ENCODE measurements around the gene GIT2. TPM values are rescaled to one million over a fixed set of nuclear protein-coding genes. Genes with fewer than 3 reads are reported as not detected.
A peak's percentile ranks its signal among the peaks of the same experiment; 100 is the strongest.

Gene GIT2
- total and polyA plus RNA-seq, 2 of the 13 experiments (the other 11 are each of a cell fraction or from before 2014, with no cell fraction given): 18.4 to 19.8 TPM

DNA sequence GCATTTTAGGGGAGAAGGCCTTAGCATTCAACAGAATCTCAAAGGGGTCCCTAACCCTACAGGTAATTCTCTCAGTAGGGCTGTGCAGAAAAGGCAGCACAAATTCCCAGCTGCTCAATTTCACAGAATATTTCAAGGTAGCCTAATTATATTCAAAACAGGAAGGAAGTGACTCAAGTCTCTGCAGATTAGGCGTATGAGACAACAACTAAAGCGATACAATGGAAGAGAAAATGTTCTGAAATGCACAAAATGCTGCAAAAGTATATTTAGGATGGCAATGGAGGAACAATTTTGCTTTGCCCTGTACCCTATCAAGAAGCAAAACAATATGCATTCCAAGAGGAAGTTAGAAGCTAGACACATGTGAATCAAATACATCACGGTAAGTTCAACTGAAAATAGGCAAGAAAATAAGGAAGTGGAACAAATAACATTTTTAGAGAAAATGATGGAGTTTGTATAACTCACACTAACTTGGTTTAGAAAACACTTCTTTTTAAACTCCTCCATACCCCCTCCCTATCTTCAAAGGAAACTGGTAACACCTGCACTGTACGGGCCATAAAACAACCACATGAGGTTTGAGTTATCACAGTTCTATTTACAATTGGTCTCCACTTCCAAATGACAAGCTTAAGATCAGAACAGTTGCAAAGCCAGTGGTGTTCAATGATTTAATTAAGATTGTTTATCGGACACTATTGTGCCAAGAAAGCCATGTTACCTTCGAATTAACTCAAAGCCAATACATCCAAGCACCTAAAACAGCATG, 1.6 kb downstream of the GIT2 start:
- H3K27ac ChIP-seq (ENCODE audit: extremely low read length, insufficient read depth, low read length): no peak overlapping the region
- TF ChIP-seq ZNF225 (CRISPR knock-in tag; IDR thresholded peaks at IDR 0.05): no peak
- TF ChIP-seq HNRNPLL (IDR thresholded peaks at IDR 0.05; ENCODE audit: low read depth, low read length, poor library complexity, severe bottlenecking): no peak
- TF ChIP-seq SMAD3 (CRISPR knock-in tag; IDR thresholded peaks at IDR 0.05): no peak
- TF ChIP-seq POLR2AphosphoS2 (IDR thresholded peaks at IDR 0.05; ENCODE audit: low read depth, low read length): no peak
- no peak for TF ChIP-seq ZBTB21 (CRISPR knock-in tag; IDR thresholded peaks at IDR 0.05)
- no peak for TF ChIP-seq FIP1L1 (IDR thresholded peaks at IDR 0.05; ENCODE audit: borderline replicate concordance, insufficient read depth, low read depth, low read length)
- TF ChIP-seq HHEX (CRISPR knock-in tag; IDR thresholded peaks at IDR 0.05): no peak
- DNase-seq (ENCODE audit: low spot score) (no peak), ATAC-seq (no peak), FAIRE-seq (no peak)
- H3K4me1 ChIP-seq (ENCODE audit: insufficient read depth, low read length): peaks cover 58% of the 10 kb centered on the region
- H4K20me1 ChIP-seq (ENCODE audit: insufficient read depth, low read length): peaks cover 6% of the 10 kb centered on the region; the same call in 1 of the 2 replicates
- WGBS (ENCODE audit: low lambda C conversion rate): 59% methylated on average over 6 of the region's 6 CpGs
- no peaks in the 10 kb centered on the region for H3K9me3 ChIP-seq (ENCODE audit: low read length)
- intact Hi-C loops (cut with micrococcal nuclease; ENCODE audit: unreplicated experiment): loop anchor here (5.0 kb wide), 1 partner anchor 47 kb away; no protein-coding TSS in a partner anchor
- peaks cover 0 to 20% of the 10 kb centered on the region in 2 experiments; a peak in 4 of 5 replicates for H3K36me3 ChIP-seq (replicated peaks in 1 of 2; ENCODE audit: control insufficient read depth in 1 of 2, insufficient read depth in 2 of 2, low read length in 2 of 2)
- peak overlapping the region; percentile 90 for H3K9ac ChIP-seq (ENCODE audit: insufficient read depth, low read depth, low read length)
- H3K4me2 ChIP-seq (ENCODE audit: low read depth, low read length): peak overlapping the region; percentile 93
- no peak overlapping the region for H2AFZ ChIP-seq (ENCODE audit: low read length)
- POLR2A ChIA-PET: no interaction called here
- no peaks in the 10 kb centered on the region; a peak in 1 of 5 replicates for H3K27me3 ChIP-seq (ENCODE audit: control insufficient read depth in 1 of 2, insufficient read depth in 2 of 2, low read length in 2 of 2)
- H3K4me3 ChIP-seq (replicated peaks in 1 of 3; ENCODE audit: insufficient read depth in 1 of 3, low read depth in 2 of 3, low read length in 3 of 3): peak overlapping the region; percentile 93 to 97 (median 94); a peak in 5 of 6 replicates
- in situ Hi-C loops (cut with HindIII; ENCODE audit: extremely low pct_ligation_motif_present, low pct_unique_long_range_greater_than_20kb): no loop called here
- TSS peak; percentile 48 for BruUV-seq (replicated peaks)
- H3K79me2 ChIP-seq (ENCODE audit: insufficient read depth, low read length): peaks cover 37% of the 10 kb centered on the region
- CTCF ChIA-PET (ENCODE audit: low intra/inter-chr PET ratio, low total read pairs): no interaction called here

DNA sequence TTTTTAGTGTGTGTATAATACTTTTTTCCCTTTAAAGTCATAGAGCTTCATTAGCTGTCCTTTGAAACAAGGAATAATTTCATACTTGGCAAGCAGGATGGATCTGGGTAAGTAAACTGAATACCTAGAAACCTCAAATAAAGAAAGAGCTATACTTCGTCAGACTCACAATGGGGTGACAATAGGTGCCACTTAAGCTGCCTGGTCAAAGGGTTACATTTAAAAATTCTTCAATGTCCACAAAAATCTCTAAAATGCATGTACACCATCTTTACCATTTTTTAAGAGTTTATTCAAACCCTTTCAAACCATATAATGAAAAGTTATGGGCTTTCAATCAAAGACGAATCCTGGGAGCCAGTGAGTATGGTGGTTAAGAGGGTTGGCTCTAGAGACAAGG, 3.1 kb downstream of the GIT2 start:
- ATAC-seq: no peak
- FAIRE-seq: no peak
- Histone ChIP-seq H3K9ac (ENCODE audit: insufficient read depth, low read depth, low read length) (no peak overlapping the region), H3K4me2 (ENCODE audit: low read depth, low read length) (no peak overlapping the region), H3K36me3 (replicated peaks in 1 of 2; ENCODE audit: control insufficient read depth in 1 of 2, insufficient read depth in 2 of 2, low read length in 2 of 2) (peaks cover 7 to 33% of the 10 kb centered on the region in 2 experiments), H3K79me2 (ENCODE audit: insufficient read depth, low read length) (peaks cover 37% of the 10 kb centered on the region), H3K4me1 (ENCODE audit: insufficient read depth, low read length) (peaks cover 50% of the 10 kb centered on the region), H4K20me1 (ENCODE audit: insufficient read depth, low read length) (peaks cover 6% of the 10 kb centered on the region; the same call in 1 of the 2 replicates), H3K27ac (ENCODE audit: extremely low read length, insufficient read depth, low read length) (no peak overlapping the region), H2AFZ (ENCODE audit: low read length) (no peak overlapping the region), H3K4me3 (replicated peaks in 1 of 3; ENCODE audit: insufficient read depth in 1 of 3, low read depth in 2 of 3, low read length in 3 of 3) (no peak overlapping the region), H3K9me3 (ENCODE audit: low read length) (no peaks in the 10 kb centered on the region), H3K27me3 (ENCODE audit: control insufficient read depth in 1 of 2, insufficient read depth in 2 of 2, low read length in 2 of 2) (no peaks in the 10 kb centered on the region; a peak in 1 of 5 replicates)
- CTCF ChIA-PET (ENCODE audit: low intra/inter-chr PET ratio, low total read pairs): no interaction called here
- POLR2A ChIA-PET: interaction anchor here (0.6 kb wide), 1 partner anchor 289 kb away, joined by 3 read pairs; no protein-coding TSS in a partner anchor
- in situ Hi-C loops (cut with HindIII; ENCODE audit: extremely low pct_ligation_motif_present, low pct_unique_long_range_greater_than_20kb): no loop called here
- WGBS (ENCODE audit: low lambda C conversion rate): 90% methylated on average over 2 of the region's 2 CpGs
- no peak for DNase-seq (ENCODE audit: low spot score)
- intact Hi-C loops (cut with micrococcal nuclease; ENCODE audit: unreplicated experiment): no loop called here
- no TSS peak for BruUV-seq (replicated peaks)
- TF ChIP-seq FOXA1 (IDR thresholded peaks at IDR 0.05) (no peak), FOXA1 (CRISPR knock-in tag; IDR thresholded peaks at IDR 0.05) (no peak), ZNF367 (CRISPR knock-in tag; IDR thresholded peaks at IDR 0.05; ENCODE audit: borderline replicate concordance) (no peak), ZNF616 (CRISPR knock-in tag; IDR thresholded peaks at IDR 0.05; ENCODE audit: low read depth) (no peak), NFKBIZ (CRISPR knock-in tag; IDR thresholded peaks at IDR 0.05) (no peak), ZEB1 (IDR thresholded peaks at IDR 0.05; ENCODE audit: insufficient replicate concordance, low read depth) (no peak), NKX3-1 (CRISPR knock-in tag; IDR thresholded peaks at IDR 0.05) (no peak)
- TF ChIP-seq, protein P1, sequence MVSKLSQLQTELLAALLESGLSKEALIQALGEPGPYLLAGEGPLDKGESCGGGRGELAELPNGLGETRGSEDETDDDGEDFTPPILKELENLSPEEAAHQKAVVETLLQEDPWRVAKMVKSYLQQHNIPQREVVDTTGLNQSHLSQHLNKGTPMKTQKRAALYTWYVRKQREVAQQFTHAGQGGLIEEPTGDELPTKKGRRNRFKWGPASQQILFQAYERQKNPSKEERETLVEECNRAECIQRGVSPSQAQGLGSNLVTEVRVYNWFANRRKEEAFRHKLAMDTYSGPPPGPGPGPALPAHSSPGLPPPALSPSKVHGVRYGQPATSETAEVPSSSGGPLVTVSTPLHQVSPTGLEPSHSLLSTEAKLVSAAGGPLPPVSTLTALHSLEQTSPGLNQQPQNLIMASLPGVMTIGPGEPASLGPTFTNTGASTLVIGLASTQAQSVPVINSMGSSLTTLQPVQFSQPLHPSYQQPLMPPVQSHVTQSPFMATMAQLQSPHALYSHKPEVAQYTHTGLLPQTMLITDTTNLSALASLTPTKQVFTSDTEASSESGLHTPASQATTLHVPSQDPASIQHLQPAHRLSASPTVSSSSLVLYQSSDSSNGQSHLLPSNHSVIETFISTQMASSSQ (IDR thresholded peaks at IDR 0.05; ENCODE audit: low read depth): no peak
- TF ChIP-seq, protein P1 (CRISPR knock-in tag; IDR thresholded peaks at IDR 0.05; ENCODE audit: borderline replicate concordance): no peak

Measured in HepG2 (cell line).